Lower lobe of right lung (tissue), 2 donors: Measurements from ENCODE around the gene LDLRAD4. TPM values are rescaled to one million over a fixed set of nuclear protein-coding genes. Genes with fewer than 3 reads are reported as not detected.
A peak's percentile ranks its signal among the peaks of the same experiment; 100 is the strongest.

Experiments used
- ATAC-seq, 2 donors: fragments of 200-7000 bp; cut with Tn5 transposase; one replicate each; pipeline ENCODE4 v1.9.1; 2020 to 2022; ENCODE audit warnings: mild to moderate bottlenecking in 2 of 2, moderate library complexity in 2 of 2
- DNase-seq: peaks from one replicate; pipeline ENCODE4 v3.0.0-alpha.2; 2020
- H3K27ac ChIP-seq: fragments of 200-600 bp; one replicate; pipeline ENCODE4 v1.8.0; 2022
- H3K27me3 ChIP-seq: fragments of 200-600 bp; one replicate; pipeline ENCODE4 v1.8.0; 2022; ENCODE audit warnings: low read depth
- H3K36me3 ChIP-seq: fragments of 200-600 bp; one replicate; pipeline ENCODE4 v1.8.0; 2022; ENCODE audit warnings: mild to moderate bottlenecking
- H3K4me1 ChIP-seq: fragments of 200-600 bp; one replicate; pipeline ENCODE4 v1.8.0; 2022
- H3K4me3 ChIP-seq: fragments of 200-600 bp; one replicate; pipeline ENCODE4 v1.8.0; 2022; ENCODE audit warnings: mild to moderate bottlenecking
- H3K9me3 ChIP-seq: fragments of 200-600 bp; one replicate; pipeline ENCODE4 v1.8.0; 2022
- intact Hi-C: fragments of 100-400 bp; cut with DNase I; formaldehyde crosslinking; loops from one replicate; pipeline ENCODE4 v1.11.0; 2022
- total RNA-seq: library from RNA; stranded (reverse); fragmentation: NEBNext Ultra II Directional; extraction: Animal tissue kit (Norgen Biotek cat#: 25700); gene quantifications from one replicate; pipeline ENCODE4 v1.2.1, GENCODE V29; 2021
- TF ChIP-seq, protein P1 (sequence below): fragments of 200-600 bp; IDR thresholded peaks from one replicate; pipeline ENCODE4 v1.8.0; 2022; ENCODE audit warnings: antibody characterized with exemption, mild to moderate bottlenecking
- donor health status: DM: no; HTN: yes; CAD: no; lungs with severe emphysema.

LDLRAD4 gene
- total RNA-seq, 1 donor from 2014 or later: 24.6 TPM

DNA sequence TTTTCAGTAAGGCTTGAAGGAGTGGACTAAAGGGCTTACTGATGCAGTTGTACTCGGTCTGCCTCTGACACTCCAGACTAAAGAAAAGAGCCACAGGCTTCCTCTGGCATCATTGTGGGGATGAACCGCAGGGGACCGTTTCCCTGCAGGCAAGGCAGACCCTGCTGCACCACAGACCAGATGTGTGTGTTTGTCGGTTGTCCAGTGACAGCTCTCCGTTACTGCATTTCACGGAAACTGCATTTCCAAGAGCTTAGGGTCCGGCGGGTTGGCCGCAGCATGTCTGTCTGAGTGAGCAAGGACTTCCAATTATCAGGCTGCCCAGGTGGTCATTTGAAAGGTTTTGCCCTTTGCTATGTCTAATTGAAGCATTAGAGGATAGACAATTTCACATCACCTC is 409.7 kb downstream of the LDLRAD4 start:
- Histone ChIP-seq H3K4me1 (no peaks in the 10 kb centered on the region), H3K27ac (no peak overlapping the region), H3K9me3 (no peaks in the 10 kb centered on the region), H3K36me3 (no peaks in the 10 kb centered on the region), H3K27me3 (no peaks in the 10 kb centered on the region), H3K4me3 (no peak overlapping the region)
- no peak for DNase-seq
- intact Hi-C loops: no loop called here
- ATAC-seq: no peak
- TF ChIP-seq, protein P1, sequence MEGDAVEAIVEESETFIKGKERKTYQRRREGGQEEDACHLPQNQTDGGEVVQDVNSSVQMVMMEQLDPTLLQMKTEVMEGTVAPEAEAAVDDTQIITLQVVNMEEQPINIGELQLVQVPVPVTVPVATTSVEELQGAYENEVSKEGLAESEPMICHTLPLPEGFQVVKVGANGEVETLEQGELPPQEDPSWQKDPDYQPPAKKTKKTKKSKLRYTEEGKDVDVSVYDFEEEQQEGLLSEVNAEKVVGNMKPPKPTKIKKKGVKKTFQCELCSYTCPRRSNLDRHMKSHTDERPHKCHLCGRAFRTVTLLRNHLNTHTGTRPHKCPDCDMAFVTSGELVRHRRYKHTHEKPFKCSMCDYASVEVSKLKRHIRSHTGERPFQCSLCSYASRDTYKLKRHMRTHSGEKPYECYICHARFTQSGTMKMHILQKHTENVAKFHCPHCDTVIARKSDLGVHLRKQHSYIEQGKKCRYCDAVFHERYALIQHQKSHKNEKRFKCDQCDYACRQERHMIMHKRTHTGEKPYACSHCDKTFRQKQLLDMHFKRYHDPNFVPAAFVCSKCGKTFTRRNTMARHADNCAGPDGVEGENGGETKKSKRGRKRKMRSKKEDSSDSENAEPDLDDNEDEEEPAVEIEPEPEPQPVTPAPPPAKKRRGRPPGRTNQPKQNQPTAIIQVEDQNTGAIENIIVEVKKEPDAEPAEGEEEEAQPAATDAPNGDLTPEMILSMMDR: no peak

DNA sequence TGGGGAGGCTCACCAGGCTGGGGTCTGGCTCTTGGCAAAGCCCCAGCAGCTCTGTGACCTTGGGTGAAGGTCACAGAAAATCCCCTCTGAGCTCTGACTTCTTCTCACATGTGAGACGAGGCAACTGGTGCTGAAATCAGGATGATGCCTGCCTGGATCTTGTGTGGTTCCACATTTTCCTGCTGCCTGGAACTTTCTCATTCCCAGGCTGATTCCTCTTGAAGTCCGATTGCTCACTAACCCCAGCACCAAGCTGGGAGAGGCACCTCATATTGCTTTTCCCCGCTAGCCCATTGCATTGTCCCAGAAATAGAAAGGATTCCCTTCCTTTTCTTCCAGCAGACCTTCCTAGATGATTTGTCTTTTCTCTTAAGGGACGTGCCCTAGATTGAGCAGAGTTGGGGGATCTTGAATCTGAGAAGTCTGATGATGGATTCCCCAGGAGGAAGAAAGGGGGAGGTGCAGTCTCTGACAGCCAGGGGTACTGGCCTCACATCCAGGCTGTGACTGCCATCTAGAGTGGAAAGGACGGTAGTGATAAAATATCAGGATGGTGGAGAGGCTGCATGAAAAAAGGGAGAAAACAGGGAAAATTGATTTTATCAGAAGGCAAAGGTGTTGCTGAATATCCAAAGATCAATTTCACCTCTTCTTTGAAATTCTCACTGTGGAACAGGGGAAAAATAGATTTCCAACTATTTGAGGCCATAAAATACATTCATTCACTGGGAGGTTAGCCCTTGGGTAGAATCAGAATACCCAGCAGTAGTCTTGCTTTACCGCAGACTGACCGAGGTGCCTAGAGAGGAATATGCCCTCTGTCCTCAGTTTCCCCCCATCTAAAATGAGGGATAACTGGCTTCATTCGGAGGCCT is 411.5 kb downstream of the LDLRAD4 start:
- Histone ChIP-seq H3K4me1 (no peaks in the 10 kb centered on the region), H3K27me3 (no peaks in the 10 kb centered on the region), H3K36me3 (no peaks in the 10 kb centered on the region), H3K4me3 (no peak overlapping the region), H3K9me3 (no peaks in the 10 kb centered on the region), H3K27ac (no peak overlapping the region)
- no peak for DNase-seq
- peak; percentile 68 to 80 for ATAC-seq
- TF ChIP-seq, protein P1: peak; percentile 69
- intact Hi-C loops: no loop called here

DNA sequence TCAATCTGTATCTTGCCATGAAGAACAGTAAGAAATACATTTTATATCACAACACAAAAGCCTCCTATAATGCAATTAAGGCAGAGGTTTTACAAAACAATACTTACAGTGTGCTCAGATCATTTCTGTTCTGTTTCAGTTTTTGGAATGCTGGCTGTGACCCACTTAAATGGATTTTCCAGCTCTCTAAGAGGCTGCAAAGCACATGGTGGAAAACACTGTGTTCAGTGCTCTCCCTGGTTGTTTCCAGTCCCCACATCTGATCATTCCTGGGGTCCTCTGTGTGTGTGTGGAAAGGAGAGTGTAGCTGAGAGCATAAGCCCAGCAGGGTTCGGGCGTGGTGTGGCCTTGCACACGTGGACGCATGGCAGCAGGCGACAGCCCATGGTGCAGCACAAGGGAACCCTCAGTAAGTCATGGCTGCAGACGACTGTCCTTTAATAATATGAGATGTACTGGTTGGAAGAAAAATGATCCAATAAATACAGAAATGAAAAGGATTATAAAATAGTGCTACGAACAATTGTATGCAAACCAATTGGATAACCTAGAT is 412.2 kb downstream of the LDLRAD4 start:
- no peaks in the 10 kb centered on the region for H3K9me3 ChIP-seq
- no peaks in the 10 kb centered on the region for H3K27me3 ChIP-seq
- H3K4me3 ChIP-seq: no peak overlapping the region
- H3K27ac ChIP-seq: no peak overlapping the region
- no peaks in the 10 kb centered on the region for H3K4me1 ChIP-seq
- ATAC-seq (no peak), DNase-seq (no peak)
- TF ChIP-seq, protein P1: no peak
- intact Hi-C loops: no loop called here
- H3K36me3 ChIP-seq: no peaks in the 10 kb centered on the region

DNA sequence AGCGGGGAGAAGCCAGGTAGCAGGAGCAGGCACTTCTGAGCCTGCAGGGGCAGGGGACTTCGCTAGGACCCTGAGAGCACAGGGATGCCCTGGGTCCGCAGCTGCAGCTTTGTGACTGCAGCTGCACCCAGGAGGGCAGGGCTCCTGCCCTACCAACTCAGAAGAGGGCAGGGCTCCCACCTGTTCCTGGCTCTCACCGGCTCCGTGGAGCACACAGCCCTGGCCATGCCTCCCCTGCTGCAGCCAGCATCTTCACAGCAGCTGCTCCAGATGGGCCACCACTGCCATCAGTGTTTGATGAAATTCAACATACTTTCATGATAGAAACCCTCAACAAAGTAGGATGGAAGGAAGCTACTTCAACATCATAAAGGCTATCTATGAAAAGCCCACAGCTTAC is 415.1 kb downstream of the LDLRAD4 start:
- Histone ChIP-seq H3K4me1 (no peaks in the 10 kb centered on the region), H3K27ac (no peak overlapping the region), H3K4me3 (no peak overlapping the region), H3K36me3 (no peaks in the 10 kb centered on the region), H3K9me3 (no peaks in the 10 kb centered on the region), H3K27me3 (no peaks in the 10 kb centered on the region)
- ATAC-seq (no peak), DNase-seq (no peak)
- intact Hi-C loops: no loop called here
- TF ChIP-seq, protein P1: no peak

DNA sequence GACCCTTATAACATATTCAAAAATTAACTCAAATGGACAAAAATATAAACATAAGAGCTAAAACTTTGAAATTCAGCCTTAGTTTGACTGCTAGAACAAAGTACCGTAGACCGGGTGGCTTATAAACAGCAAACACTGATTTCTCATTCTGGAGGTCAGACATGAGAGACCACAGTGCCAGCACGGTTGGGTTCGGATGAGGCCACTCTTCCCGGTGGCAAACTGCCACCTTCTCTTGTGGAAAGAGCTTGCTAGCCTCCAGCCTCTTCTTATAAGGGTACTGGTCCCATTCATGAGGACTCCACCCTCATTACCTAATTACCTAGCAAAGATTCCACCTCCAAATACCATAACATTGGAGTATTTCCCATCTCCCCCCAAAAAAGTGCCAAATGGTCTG is 416.5 kb downstream of the LDLRAD4 start:
- no peak for DNase-seq
- H3K4me3 ChIP-seq: no peak overlapping the region
- TF ChIP-seq, protein P1: no peak
- H3K4me1 ChIP-seq: no peaks in the 10 kb centered on the region
- intact Hi-C loops: no loop called here
- H3K36me3 ChIP-seq: no peaks in the 10 kb centered on the region
- no peaks in the 10 kb centered on the region for H3K9me3 ChIP-seq
- H3K27ac ChIP-seq: no peak overlapping the region
- no peaks in the 10 kb centered on the region for H3K27me3 ChIP-seq
- no peak for ATAC-seq
